Mucosa of stomach (tissue), 1 donor: ENCODE measurements around the gene ICA1.
"Not testable (repeated sequence)": the region's sequence is repeated elsewhere in the genome, so short reads cannot be mapped to it uniquely, and the experiment has no call there.

Source experiments
- H3K27me3 ChIP-seq: one replicate; pipeline ENCODE4 v1.7.0; 2013; ENCODE audit warnings: mild to moderate bottlenecking, low read length; ENCODE audit not compliant: control insufficient read depth, insufficient read depth
- H3K36me3 ChIP-seq: one replicate; pipeline ENCODE4 v1.7.0; 2013; ENCODE audit warnings: low read length; ENCODE audit not compliant: control insufficient read depth, insufficient read depth
- H3K4me1 ChIP-seq: one replicate; pipeline ENCODE4 v1.7.0; 2013; ENCODE audit warnings: mild to moderate bottlenecking, low read length; ENCODE audit not compliant: control insufficient read depth, insufficient read depth
- H3K4me3 ChIP-seq: one replicate; pipeline ENCODE4 v1.7.0; 2013; ENCODE audit warnings: low read length
- H3K9ac ChIP-seq: one replicate; pipeline ENCODE4 v1.7.0; 2013; ENCODE audit warnings: mild to moderate bottlenecking, low read length, moderate library complexity
- H3K9me3 ChIP-seq: one replicate; pipeline ENCODE4 v1.7.0; 2013; ENCODE audit warnings: mild to moderate bottlenecking, low read length, moderate library complexity; ENCODE audit not compliant: control insufficient read depth
- donor health status: Pancreatic carcinoma.

The ICA1 gene

GRCh38 chr7:8261711-8262695, at the start of gene ICA1:
Gene ICA1, minus strand, starts transcription at chr7:8262167. Its CDS starts 26,241 bp downstream, at chr7:8235926.
- H3K36me3 ChIP-seq: no peaks in the 10 kb centered on the region
- peak within 1 kb of the TSS; percentile 97 for H3K9ac ChIP-seq
- no peaks in the 10 kb centered on the region for H3K27me3 ChIP-seq
- H3K9me3 ChIP-seq: no peaks in the 10 kb centered on the region
- peak within 1 kb of the TSS; percentile 94 for H3K4me3 ChIP-seq
- H3K4me1 ChIP-seq: peaks cover 8% of the 10 kb centered on the region

DNA sequence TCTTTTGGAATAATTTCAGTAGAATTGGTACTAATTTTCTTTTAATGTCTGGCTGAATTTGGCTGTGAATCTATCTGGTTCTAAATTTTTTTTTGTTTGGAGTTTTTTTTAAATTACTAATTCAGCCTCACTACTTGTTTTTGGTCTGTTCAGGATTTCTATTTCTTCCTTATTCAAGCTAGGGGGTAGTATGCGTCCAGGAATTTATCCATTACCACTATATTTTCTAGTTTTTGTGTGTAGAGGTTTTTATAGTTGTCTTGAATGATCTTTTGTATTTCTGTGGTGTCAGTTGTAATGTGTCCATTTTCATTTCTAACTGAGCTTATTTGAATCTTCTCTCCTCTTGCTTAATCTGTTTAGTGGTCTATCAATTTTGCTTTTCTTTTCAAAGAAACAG, 48.9 kb upstream of the ICA1 start:
- H3K27me3 ChIP-seq: no peaks in the 10 kb centered on the region
- H3K4me1 ChIP-seq: no peaks in the 10 kb centered on the region
- no peak overlapping the region for H3K9ac ChIP-seq
- H3K36me3 ChIP-seq: no peaks in the 10 kb centered on the region
- no peaks in the 10 kb centered on the region for H3K9me3 ChIP-seq
- no peak overlapping the region for H3K4me3 ChIP-seq

GRCh38 chr7:8305625-8306388, 43.8 kb upstream of the ICA1 start:
- Histone ChIP-seq H3K4me3 (no peak overlapping the region), H3K9me3 (no peaks in the 10 kb centered on the region), H3K27me3 (no peaks in the 10 kb centered on the region), H3K36me3 (no peaks in the 10 kb centered on the region), H3K9ac (no peak overlapping the region), H3K4me1 (no peaks in the 10 kb centered on the region)

DNA sequence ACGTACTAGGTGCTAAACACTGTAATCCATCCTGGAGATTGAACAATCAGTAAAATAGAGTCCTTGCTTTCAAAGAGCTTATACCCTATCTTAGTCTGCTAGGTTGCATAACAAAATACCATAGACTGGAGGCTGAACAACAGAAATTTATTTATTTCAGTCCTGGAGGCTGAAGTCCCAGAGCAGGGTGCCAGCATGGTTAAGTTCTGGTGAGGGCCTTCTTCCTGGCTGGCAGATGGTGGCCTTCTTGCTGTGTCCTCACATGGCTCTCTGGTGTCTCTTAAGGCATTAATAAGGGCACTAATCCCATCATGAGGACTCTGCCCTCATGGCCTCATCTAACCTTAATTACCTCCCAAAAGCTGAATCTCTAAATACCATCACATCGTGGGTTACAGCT, 43.1 kb upstream of the ICA1 start:
- Histone ChIP-seq H3K4me3 (no peak overlapping the region), H3K9ac (no peak overlapping the region), H3K9me3 (no peaks in the 10 kb centered on the region), H3K4me1 (no peaks in the 10 kb centered on the region), H3K27me3 (no peaks in the 10 kb centered on the region), H3K36me3 (no peaks in the 10 kb centered on the region)

GRCh38 chr7:8303904-8304528, 42.0 kb upstream of the ICA1 start:
- H3K36me3 ChIP-seq: no peaks in the 10 kb centered on the region
- H3K9ac ChIP-seq: no peak overlapping the region
- no peaks in the 10 kb centered on the region for H3K27me3 ChIP-seq
- no peak overlapping the region for H3K4me3 ChIP-seq
- no peaks in the 10 kb centered on the region for H3K4me1 ChIP-seq
- H3K9me3 ChIP-seq: no peaks in the 10 kb centered on the region

GRCh38 chr7:8297023-8297422, 35.1 kb upstream of the ICA1 start:
- not testable (repeated sequence) for H3K9me3 ChIP-seq, H3K27me3 ChIP-seq, H3K9ac ChIP-seq, H3K4me1 ChIP-seq, H3K36me3 ChIP-seq, H3K4me3 ChIP-seq

GRCh38 chr7:8296362-8296659, 34.3 kb upstream of the ICA1 start:
- H3K9me3 ChIP-seq: no peaks in the 10 kb centered on the region
- H3K4me3 ChIP-seq: no peak overlapping the region
- H3K36me3 ChIP-seq: no peaks in the 10 kb centered on the region
- peaks cover 8% of the 10 kb centered on the region for H3K4me1 ChIP-seq
- no peak overlapping the region for H3K9ac ChIP-seq
- H3K27me3 ChIP-seq: no peaks in the 10 kb centered on the region

- Histone ChIP-seq H3K4me1 (peaks cover 13% of the 10 kb centered on the region), H3K9me3 (no peaks in the 10 kb centered on the region), H3K4me3 (no peak overlapping the region), H3K27me3 (no peaks in the 10 kb centered on the region), H3K36me3 (no peaks in the 10 kb centered on the region), H3K9ac (no peak overlapping the region)
These were observed 33.8 kb upstream of the ICA1 start for GRCh38 chr7:8295638-8296361.

- H3K4me1 ChIP-seq: peaks cover 16% of the 10 kb centered on the region
- H3K27me3 ChIP-seq: no peaks in the 10 kb centered on the region
- no peaks in the 10 kb centered on the region for H3K9me3 ChIP-seq
- H3K4me3 ChIP-seq: no peak overlapping the region
- H3K36me3 ChIP-seq: no peaks in the 10 kb centered on the region
- no peak overlapping the region for H3K9ac ChIP-seq
These were observed 29.6 kb upstream of the ICA1 start for GRCh38 chr7:8291397-8292141.

DNA sequence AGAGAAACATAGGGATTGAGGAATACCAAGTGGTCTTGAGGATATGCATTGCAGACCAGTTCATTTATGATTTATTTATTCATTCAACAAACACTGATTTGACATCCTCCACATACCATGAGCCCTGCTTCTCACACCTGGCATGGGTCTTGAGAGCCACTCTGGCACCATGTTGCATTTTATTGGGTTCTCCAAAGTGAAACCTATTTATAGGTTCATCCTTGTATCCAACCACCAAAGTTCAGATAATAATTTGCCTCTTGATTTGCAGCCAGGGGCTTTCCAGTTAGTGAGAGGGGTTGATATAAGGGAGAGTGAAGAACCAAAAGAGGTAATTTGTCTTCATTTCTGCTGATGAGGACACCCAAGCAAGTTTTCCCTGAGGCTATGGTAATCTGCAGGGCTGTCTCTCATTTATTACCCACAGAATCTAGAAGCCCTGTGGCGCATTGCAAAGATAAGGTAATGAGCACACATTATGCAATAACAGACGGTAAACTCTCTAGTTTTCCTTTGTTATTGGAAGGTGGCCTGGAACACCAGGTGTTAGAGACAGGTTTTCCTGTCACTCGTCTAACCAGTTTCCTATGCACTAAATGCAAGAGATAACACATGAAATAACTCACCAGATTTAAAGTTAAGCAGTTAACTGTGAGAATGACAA, 28.8 kb upstream of the ICA1 start:
- H3K27me3 ChIP-seq: no peaks in the 10 kb centered on the region
- H3K9ac ChIP-seq: no peak overlapping the region
- peaks cover 16% of the 10 kb centered on the region for H3K4me1 ChIP-seq
- no peaks in the 10 kb centered on the region for H3K36me3 ChIP-seq
- no peaks in the 10 kb centered on the region for H3K9me3 ChIP-seq
- H3K4me3 ChIP-seq: no peak overlapping the region

DNA sequence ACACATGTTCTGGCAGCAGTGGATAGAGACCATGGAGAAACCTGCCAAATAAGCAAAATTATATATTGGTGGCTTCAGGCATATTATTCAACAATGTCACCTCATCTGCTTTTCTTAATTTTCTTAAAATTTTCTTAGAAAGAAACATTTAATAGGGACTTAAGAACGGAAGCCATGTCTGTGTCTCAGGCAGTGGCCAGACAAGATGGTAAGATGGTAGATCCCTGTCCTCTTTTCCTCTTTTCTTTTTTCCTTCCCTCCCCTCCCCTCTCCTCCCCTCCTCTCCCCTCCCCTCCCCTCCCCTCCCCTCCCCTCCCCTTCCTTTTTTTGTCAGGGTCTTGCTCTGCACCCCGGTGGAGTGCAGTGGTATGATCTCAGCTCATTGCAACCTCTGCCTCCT, 24.2 kb upstream of the ICA1 start:
- Histone ChIP-seq H3K4me3 (no peak overlapping the region), H3K27me3 (no peaks in the 10 kb centered on the region), H3K4me1 (peaks cover 6% of the 10 kb centered on the region), H3K36me3 (no peaks in the 10 kb centered on the region), H3K9ac (no peak overlapping the region), H3K9me3 (no peaks in the 10 kb centered on the region)
